GM12878 (cell line): ENCODE results near the gene SIDT2. TPM values are rescaled to one million over a fixed set of nuclear protein-coding genes. Genes with fewer than 3 reads are reported as not detected.

ENCODE experiments used
- ATAC-seq: fragments of 200-7000 bp; cut with Tn5 transposase; 3 replicates; pipeline ENCODE4 v1.9.1; 2020; ENCODE audit warnings: mild to moderate bottlenecking, moderate library complexity
- BruUV-seq: library from RNA; stranded (reverse); fragments of 400-500 nt; replicated peaks from 2 replicates; lab custom pipeline; 2021; lab: Mats Ljungman, UMichigan
- CTCF ChIA-PET: fragments of 300-600 bp; sonication (Branson Sonifier 250); formaldehyde crosslinking; extraction: SDS; loops from one replicate; lab custom pipeline; 2021; ENCODE audit warnings: inconsistent platforms; lab: Yijun Ruan, JAX
- POLR2A ChIA-PET: fragments of 350-600 bp; formaldehyde crosslinking; extraction: SDS; loops from one replicate; lab custom pipeline; 2021; ENCODE audit warnings: inconsistent platforms; lab: Charles Lee
- RAD21 ChIA-PET: fragments of 300-600 bp; sonication (Branson Sonifier 250); formaldehyde crosslinking; loops from one replicate; lab custom pipeline; 2023; ENCODE audit warnings: antibody characterized with exemption; ENCODE audit not compliant: unreplicated experiment; lab: Charles Lee
- SMC1A ChIA-PET: fragments of 300-600 bp; sonication (Branson Sonifier 250); formaldehyde crosslinking; loops from one replicate; lab custom pipeline; 2023; ENCODE audit not compliant: unreplicated experiment, uncharacterized antibody; lab: Charles Lee
- DNase-seq: peaks from one replicate; pipeline ENCODE4 v3.0.0-alpha.2; 2011; ENCODE audit warnings: low read depth, low spot score
- FAIRE-seq: peaks from 3 replicates; lab custom pipeline; 2011; peaks lifted over from hg19 to GRCh38; lab: Jason Lieb, UNC
- H2AFZ ChIP-seq: 2 replicates; pipeline ENCODE4 v1.6.0; 2011; ENCODE audit warnings: low read depth, low read length, control low read depth; ENCODE audit not compliant: control insufficient read depth
- H3K27ac ChIP-seq: 2 replicates; pipeline ENCODE4 v1.5.1; 2011; ENCODE audit warnings: control low read depth; ENCODE audit not compliant: control insufficient read depth, insufficient read depth
- H3K27me3 ChIP-seq, 2 experiments: replicated peaks in 1 of 2; 2 replicates each; pipeline versions ENCODE4 v1.6.0 to v1.6.1; 2011; ENCODE audit warnings: low read length in 1 of 2; ENCODE audit not compliant: control insufficient read depth in 2 of 2, insufficient read depth in 2 of 2
- H3K36me3 ChIP-seq, 2 experiments: 2 replicates each; pipeline ENCODE4 v1.5.1; 2011; ENCODE audit warnings: low read length in 1 of 2; ENCODE audit not compliant: control insufficient read depth in 2 of 2, insufficient read depth in 2 of 2
- H3K4me1 ChIP-seq: 2 replicates; pipeline ENCODE4 v1.6.1; 2011; ENCODE audit warnings: mild to moderate bottlenecking, low read length, moderate library complexity, mixed read lengths; ENCODE audit not compliant: control insufficient read depth, insufficient read depth
- H3K4me2 ChIP-seq: 2 replicates; pipeline ENCODE4 v1.6.0; 2011; ENCODE audit warnings: control low read depth; ENCODE audit not compliant: control insufficient read depth, insufficient read depth
- H3K4me3 ChIP-seq: fragments of 200-600 bp; sonication (generic); 2 replicates; pipeline ENCODE4 v1.5.1; 2016
- H3K79me2 ChIP-seq: 2 replicates; pipeline ENCODE4 v1.6.0; 2011; ENCODE audit warnings: low read length; ENCODE audit not compliant: control insufficient read depth, insufficient read depth
- H3K9ac ChIP-seq: 2 replicates; pipeline ENCODE4 v1.8.0; 2011; ENCODE audit warnings: low read length, control low read depth, mixed read lengths; ENCODE audit not compliant: control insufficient read depth, insufficient read depth
- H3K9me3 ChIP-seq: replicated peaks from 3 replicates; pipeline ENCODE4 v1.5.1; 2011; ENCODE audit warnings: mild to moderate bottlenecking, low read length; ENCODE audit not compliant: control insufficient read depth, insufficient read depth
- H4K20me1 ChIP-seq: 2 replicates; pipeline ENCODE4 v1.6.0; 2011; ENCODE audit not compliant: control insufficient read depth, insufficient read depth
- CBX5 ChIP-seq: sonication (generic); IDR thresholded peaks from 2 replicates; pipeline ENCODE4 v1.6.1; 2016; ENCODE audit warnings: low read depth, moderate library complexity, mild to moderate bottlenecking, inconsistent platforms
- ETV6 ChIP-seq, 2 experiments: fragments of 450-650 bp in 1 of 2; IDR thresholded peaks in 1 of 2; conservative IDR thresholded peaks in 1 of 2; 2 replicates each; pipeline ENCODE4 v1.6.1; 2014; ENCODE audit warnings: antibody characterized with exemption in 1 of 2, borderline replicate concordance in 1 of 2, low read depth in 1 of 2, mild to moderate bottlenecking in 1 of 2, moderate library complexity in 1 of 2
- IKZF2 ChIP-seq, 2 experiments: fragments of 450-650 bp; IDR thresholded peaks; 2 replicates each; pipeline ENCODE4 v1.6.1; 2017; ENCODE audit warnings: mild to moderate bottlenecking in 2 of 2, moderate library complexity in 2 of 2
- MEF2A ChIP-seq: IDR thresholded peaks from 2 replicates; pipeline ENCODE4 v1.6.1; 2011; ENCODE audit warnings: low read depth, mild to moderate bottlenecking, low read length, moderate library complexity; ENCODE audit not compliant: insufficient read depth
- MLLT1 ChIP-seq: fragments of 450-650 bp; IDR thresholded peaks from 2 replicates; pipeline ENCODE4 v1.6.1; 2016; ENCODE audit warnings: mild to moderate bottlenecking
- MXI1 ChIP-seq: fragments of 150-350 bp; IDR thresholded peaks from 2 replicates; pipeline ENCODE4 v1.6.1; 2011; ENCODE audit warnings: low read depth, mild to moderate bottlenecking, inconsistent platforms, low read length, improper control_type of control experiment
- NFIC ChIP-seq: IDR thresholded peaks from 2 replicates; pipeline ENCODE4 v1.6.1; 2012; ENCODE audit warnings: low read depth, mild to moderate bottlenecking, inconsistent platforms, low read length, moderate library complexity
- NFYB ChIP-seq: IDR thresholded peaks from 2 replicates; pipeline ENCODE4 v1.6.1; 2011; ENCODE audit warnings: low read depth, mild to moderate bottlenecking, low read length, improper control_type of control experiment, moderate library complexity; ENCODE audit not compliant: insufficient read depth
- NR2C1 ChIP-seq: fragments of 450-650 bp; IDR thresholded peaks from 2 replicates; pipeline ENCODE4 v1.6.1; 2017; ENCODE audit warnings: antibody characterized with exemption, mild to moderate bottlenecking, moderate library complexity
- NR2C2 ChIP-seq: IDR thresholded peaks from 2 replicates; pipeline ENCODE4 v1.6.1; 2011; ENCODE audit warnings: borderline replicate concordance, low read depth; ENCODE audit not compliant: control insufficient read depth, insufficient read length
- PAX8 ChIP-seq: fragments of 450-650 bp; IDR thresholded peaks from 2 replicates; pipeline ENCODE4 v1.6.1; 2017; ENCODE audit warnings: mild to moderate bottlenecking, moderate library complexity
- PBX3 ChIP-seq: IDR thresholded peaks from 2 replicates; pipeline ENCODE4 v1.6.1; 2011; ENCODE audit warnings: mild to moderate bottlenecking, low read depth, low read length, moderate library complexity; ENCODE audit not compliant: insufficient replicate concordance
- POLR2AphosphoS5 ChIP-seq: IDR thresholded peaks from 2 replicates; pipeline ENCODE4 v1.6.1; 2011; ENCODE audit warnings: mild to moderate bottlenecking, low read length, inconsistent platforms
- POU2F2 ChIP-seq: IDR thresholded peaks from 3 replicates; pipeline ENCODE4 v1.6.1; 2011; ENCODE audit warnings: low read depth, mild to moderate bottlenecking, low read length, borderline replicate concordance
- RFX5 ChIP-seq: IDR thresholded peaks from 2 replicates; pipeline ENCODE4 v1.6.1; 2011; ENCODE audit warnings: low read depth, low read length, improper control_type of control experiment
- TBL1XR1 ChIP-seq: IDR thresholded peaks from 2 replicates; pipeline ENCODE4 v1.6.1; 2012; ENCODE audit warnings: low read depth, low read length, improper control_type of control experiment
- WGBS: methylation state at CpG from one replicate; pipeline ENCODE4 v1.1.6; 2016; ENCODE audit warnings: low lambda C conversion rate; ENCODE audit not compliant: insufficient replicate concordance, insufficient coverage; ENCODE audit errors: missing lambda C conversion rate; 5-methylcytosine and 5-hydroxymethylcytosine counted together
- in situ Hi-C: fragments of 300-500 bp; cut with MboI; formaldehyde crosslinking; loops from 9 replicates; pipeline ENCODE4 v1.14.3; 2018; ENCODE audit warnings: mixed read lengths
- intact Hi-C: fragments of 100-400 bp; cut with micrococcal nuclease; formaldehyde crosslinking; loops from one replicate; pipeline ENCODE4 v1.14.2; 2022; ENCODE audit not compliant: unreplicated experiment
- polyA plus RNA-seq, 11 experiments: library from polyadenylated mRNA; depleted of rRNA in 4 of 11; unstranded in 6 of 11; stranded (reverse) in 5 of 11; fragments of >200 nt; fragmentation: Nextera tagmentation in 4 of 11; fragmentation: Illumina TruSeq in 1 of 11; extraction: Ambion mirVana in 4 of 11; extraction: Trizol in 1 of 11; gene quantifications; 1 replicate in 1 of 11; 2 replicates in 10 of 11; pipeline versions ENCODE4 v1.2.1 to v1.2.3, GENCODE V29; 2011 to 2016; ENCODE audit warnings: inconsistent platforms in 2 of 11, missing spikeins in 2 of 11, low read depth in 1 of 11
- total RNA-seq, 4 experiments: library from RNA; depleted of rRNA in 3 of 4; stranded (reverse); fragments of >200 nt in 3 of 4; fragmentation: Illumina TruSeq in 1 of 4; extraction: Trizol in 1 of 4; gene quantifications; 2 replicates each; pipeline versions ENCODE4 v1.2.1 to v1.2.3, GENCODE V29; 2013 to 2021
- TF ChIP-seq, protein P1 (sequence below): fragments of 450-650 bp; IDR thresholded peaks from 2 replicates; pipeline ENCODE4 v1.6.1; 2018; ENCODE audit warnings: mild to moderate bottlenecking, low read depth, moderate library complexity; ENCODE audit not compliant: partially characterized antibody

The SIDT2 gene
- total and polyA plus RNA-seq, 10 of the 15 experiments (the other 5 are each of a cell fraction or from before 2014, with no cell fraction given), result 4.9 to 23.9 (median 10.3) TPM

DNA sequence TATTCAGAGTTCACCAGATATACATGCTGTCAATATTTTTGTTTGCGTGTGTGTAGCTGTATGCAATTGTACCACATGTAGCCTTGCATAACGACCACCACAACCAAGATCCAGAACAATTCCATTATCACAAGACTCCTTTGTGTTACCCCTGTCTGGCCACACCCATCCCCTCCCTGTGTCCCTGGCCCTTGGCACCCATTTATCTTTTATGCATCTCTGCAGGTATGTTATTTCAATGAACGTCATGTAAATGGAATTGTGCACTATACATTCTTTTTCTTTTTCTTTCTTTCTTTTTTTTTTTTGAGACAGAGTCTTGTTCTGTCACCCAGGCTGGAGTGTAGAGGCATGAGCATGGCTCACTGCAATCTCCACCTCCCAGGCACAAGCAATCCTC, 44.1 kb upstream of the SIDT2 start:
- no peak overlapping the region for H3K9ac ChIP-seq
- H3K4me1 ChIP-seq, result no peaks in the 10 kb centered on the region
- ChIA-PET RAD21 (no interaction called here), POLR2A (no interaction called here), SMC1A (interaction anchor here (0.7 kb wide), 1 partner anchor 10 kb away, joined by 3 read pairs; no protein-coding TSS in a partner anchor), CTCF (interaction anchor here (1.2 kb wide), 1 partner anchor 28 kb away, joined by 4 read pairs; no protein-coding TSS in a partner anchor)
- intact Hi-C loops, result loop anchor here (5.0 kb wide), 1 partner anchor 73 kb away; no protein-coding TSS in a partner anchor
- H3K9me3 ChIP-seq, result no peaks in the 10 kb centered on the region
- H2AFZ ChIP-seq, result no peak overlapping the region
- no peaks in the 10 kb centered on the region for H3K79me2 ChIP-seq
- H4K20me1 ChIP-seq, result no peaks in the 10 kb centered on the region
- ATAC-seq (no peak), DNase-seq (no peak), FAIRE-seq (no peak)
- no TSS peak for BruUV-seq
- TF ChIP-seq TBL1XR1 (no peak), NFYB (no peak), NR2C1 (no peak), MXI1 (no peak), MEF2A (no peak), IKZF2 (IDR thresholded peaks at IDR 0.05) (no peak), POLR2AphosphoS5 (no peak), PBX3 (no peak), MLLT1 (no peak), RFX5 (no peak), PAX8 (no peak), CBX5 (no peak), ETV6 (conservative IDR thresholded peaks at IDR 0.05 in 1 of 2, IDR thresholded peaks at IDR 0.05 in 1 of 2; ENCODE audit: borderline replicate concordance in 1 of 2, low read depth in 1 of 2) (no peak), POU2F2 (no peak), NR2C2 (no peak), NFIC (no peak)
- TF ChIP-seq, protein P1, sequence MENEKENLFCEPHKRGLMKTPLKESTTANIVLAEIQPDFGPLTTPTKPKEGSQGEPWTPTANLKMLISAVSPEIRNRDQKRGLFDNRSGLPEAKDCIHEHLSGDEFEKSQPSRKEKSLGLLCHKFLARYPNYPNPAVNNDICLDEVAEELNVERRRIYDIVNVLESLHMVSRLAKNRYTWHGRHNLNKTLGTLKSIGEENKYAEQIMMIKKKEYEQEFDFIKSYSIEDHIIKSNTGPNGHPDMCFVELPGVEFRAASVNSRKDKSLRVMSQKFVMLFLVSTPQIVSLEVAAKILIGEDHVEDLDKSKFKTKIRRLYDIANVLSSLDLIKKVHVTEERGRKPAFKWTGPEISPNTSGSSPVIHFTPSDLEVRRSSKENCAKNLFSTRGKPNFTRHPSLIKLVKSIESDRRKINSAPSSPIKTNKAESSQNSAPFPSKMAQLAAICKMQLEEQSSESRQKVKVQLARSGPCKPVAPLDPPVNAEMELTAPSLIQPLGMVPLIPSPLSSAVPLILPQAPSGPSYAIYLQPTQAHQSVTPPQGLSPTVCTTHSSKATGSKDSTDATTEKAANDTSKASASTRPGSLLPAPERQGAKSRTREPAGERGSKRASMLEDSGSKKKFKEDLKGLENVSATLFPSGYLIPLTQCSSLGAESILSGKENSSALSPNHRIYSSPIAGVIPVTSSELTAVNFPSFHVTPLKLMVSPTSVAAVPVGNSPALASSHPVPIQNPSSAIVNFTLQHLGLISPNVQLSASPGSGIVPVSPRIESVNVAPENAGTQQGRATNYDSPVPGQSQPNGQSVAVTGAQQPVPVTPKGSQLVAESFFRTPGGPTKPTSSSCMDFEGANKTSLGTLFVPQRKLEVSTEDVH, result no peak
- in situ Hi-C loops, result loop anchor here (5.0 kb wide), 1 partner anchor 73 kb away; no protein-coding TSS in a partner anchor
- H3K36me3 ChIP-seq, result no peaks in the 10 kb centered on the region
- no peak overlapping the region for H3K4me2 ChIP-seq
- H3K27ac ChIP-seq, result no peak overlapping the region
- H3K4me3 ChIP-seq, result no peak overlapping the region
- no peaks in the 10 kb centered on the region for H3K27me3 ChIP-seq
- WGBS, result 55% methylated on average over 2 of the region's 3 CpGs
